Left colon (tissue), 2 donors: ENCODE data around the gene HOXD4. TPM values are rescaled to one million over a fixed set of nuclear protein-coding genes. Genes with fewer than 3 reads are reported as not detected.
A peak's percentile ranks its signal among the peaks of the same experiment; 100 is the strongest.

Experiments used
- ATAC-seq: fragments of 200-7000 bp; cut with Tn5 transposase; one replicate; pipeline ENCODE4 v1.9.1; 2020; ENCODE audit warnings: mild to moderate bottlenecking, moderate library complexity
- DNase-seq, 2 donors: peaks; one replicate each; pipeline ENCODE4 v3.0.0-alpha.2; 2020
- intact Hi-C, 2 donors: fragments of 100-400 bp; cut with DNase I in 1 of 2; cut with micrococcal nuclease in 1 of 2; formaldehyde crosslinking; loops; one replicate each; pipeline versions ENCODE4 v1.11.2 to v1.14.0; 2022; cut with DNase I, micrococcal nuclease
- total RNA-seq, 2 donors: library from RNA; stranded (reverse); fragmentation: NEBNext Ultra II Directional; extraction: Animal tissue kit (Norgen Biotek cat#: 25700); gene quantifications; one replicate each; pipeline ENCODE4 v1.2.1, GENCODE V29; 2021
- donor health status: DM: no; HTN: no; CAD: no.
- donor health status: DM: yes; HTN: yes; CAD: no.

The HOXD4 gene
- total RNA-seq, 2 donors from 2014 or later = 3.8 to 9.7 TPM

- intact Hi-C loops = no loop called here
- ATAC-seq = no peak
- no peak for DNase-seq
These were observed 10.7 kb downstream of the HOXD4 start for GRCh38 chr2:176161825-176162626.

- peak; percentile 60 for ATAC-seq
- intact Hi-C loops = no loop called here
- DNase-seq = no peak
These were observed 11.7 kb downstream of the HOXD4 start for GRCh38 chr2:176162911-176163671.

DNA sequence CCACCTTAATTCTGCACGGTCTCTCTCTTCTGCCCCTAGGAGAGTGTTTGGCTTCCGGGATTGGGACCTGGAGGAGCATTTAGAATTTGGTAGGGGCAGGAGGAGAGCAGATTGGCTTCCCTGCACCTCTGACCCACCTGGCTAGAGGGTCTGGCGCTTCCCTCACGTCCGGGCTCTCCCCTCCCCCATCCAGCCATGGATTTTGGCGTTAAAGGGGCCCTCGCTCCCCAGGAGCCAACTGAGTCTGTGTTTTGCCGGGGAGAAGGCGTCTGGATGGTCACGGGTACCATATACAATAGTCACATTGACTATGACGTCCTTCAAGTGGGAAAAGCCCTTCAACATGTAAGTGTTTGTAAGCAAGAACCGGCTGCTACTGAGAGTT is 12.3 kb downstream of the HOXD4 start:
- intact Hi-C loops = no loop called here
- ATAC-seq = no peak
- DNase-seq = no peak

GRCh38 chr2:176164201-176164600 is 12.9 kb downstream of the HOXD4 start:
- no peak for ATAC-seq
- DNase-seq = no peak
- intact Hi-C loops = no loop called here

- DNase-seq (no peak), ATAC-seq (no peak)
- intact Hi-C loops = no loop called here
These were observed 13.4 kb downstream of the HOXD4 start for GRCh38 chr2:176164611-176165369.

DNA sequence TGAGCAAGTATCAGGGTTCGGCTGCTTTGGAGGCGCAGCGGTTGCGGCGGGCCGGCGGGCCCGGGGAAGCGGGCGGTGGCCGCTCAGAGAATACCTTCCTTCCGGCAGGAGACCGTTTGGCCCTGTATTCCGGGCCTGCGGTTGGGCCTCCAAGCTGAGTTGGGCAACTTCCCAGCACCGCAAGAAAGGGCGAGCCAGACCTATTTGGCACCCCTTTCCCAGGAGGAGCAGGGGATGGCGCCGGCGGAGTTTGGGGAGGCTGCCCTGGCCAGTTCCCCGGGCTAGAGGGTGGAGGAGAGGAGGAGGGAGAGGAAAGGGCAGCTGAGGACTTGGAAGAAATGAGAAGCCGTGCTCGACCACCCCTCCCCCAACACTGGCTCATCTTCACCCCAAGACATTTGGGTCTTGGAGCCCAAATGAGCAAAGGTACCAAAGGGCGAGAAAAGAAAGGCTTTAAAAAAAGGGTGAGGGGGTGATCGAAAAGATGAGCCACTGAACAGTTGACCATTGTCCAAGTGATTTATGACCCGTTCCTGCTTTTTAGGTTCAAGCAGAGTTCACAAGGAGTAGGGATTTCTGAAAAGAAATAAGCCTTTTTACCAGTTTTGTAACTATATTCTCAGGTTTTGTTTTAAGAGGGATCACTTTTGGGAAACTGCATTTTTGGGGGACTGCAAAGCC is 14.2 kb downstream of the HOXD4 start:
- intact Hi-C loops = no loop called here
- ATAC-seq (no peak), DNase-seq (no peak)

GRCh38 chr2:176166272-176166671 is 14.9 kb downstream of the HOXD4 start:
- ATAC-seq (no peak), DNase-seq (no peak)
- intact Hi-C loops = no loop called here

DNA sequence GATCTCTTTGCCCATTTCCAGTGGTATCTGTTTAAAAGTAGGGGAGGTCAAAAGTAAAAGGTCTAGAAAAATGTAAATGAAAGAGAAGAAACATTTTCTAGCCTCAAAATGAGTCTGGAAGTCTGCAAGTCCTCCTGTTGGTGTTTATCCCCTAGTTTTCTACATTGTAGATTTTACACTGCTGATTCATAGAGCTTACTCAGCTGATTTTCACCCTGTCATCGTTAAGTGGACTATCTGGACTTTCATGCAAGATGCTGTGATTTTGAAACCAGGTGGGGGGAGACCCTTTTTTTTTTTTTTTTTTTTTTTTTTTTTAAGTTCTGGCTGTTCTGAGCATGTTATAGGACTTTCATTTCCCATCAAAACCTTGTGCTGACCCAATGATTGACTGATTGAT is 16.0 kb downstream of the HOXD4 start:
- intact Hi-C loops = no loop called here
- ATAC-seq (no peak), DNase-seq (no peak)

DNA sequence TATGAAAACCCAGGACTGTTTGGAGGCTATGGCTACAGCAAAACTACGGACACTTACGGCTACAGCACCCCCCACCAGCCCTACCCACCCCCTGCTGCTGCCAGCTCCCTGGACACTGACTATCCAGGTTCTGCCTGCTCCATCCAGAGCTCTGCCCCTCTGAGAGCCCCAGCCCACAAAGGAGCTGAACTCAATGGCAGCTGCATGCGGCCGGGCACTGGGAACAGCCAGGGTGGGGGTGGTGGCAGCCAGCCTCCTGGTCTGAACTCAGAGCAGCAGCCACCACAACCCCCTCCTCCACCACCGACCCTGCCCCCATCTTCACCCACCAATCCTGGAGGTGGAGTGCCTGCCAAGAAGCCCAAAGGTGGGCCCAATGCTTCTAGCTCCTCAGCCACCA is 17.8 kb downstream of the HOXD4 start:
- intact Hi-C loops = no loop called here
- no peak for ATAC-seq

GRCh38 chr2:176169711-176170110 is 18.4 kb downstream of the HOXD4 start:
- no peak for ATAC-seq
- DNase-seq = no peak
- intact Hi-C loops = no loop called here

More for the DNA sequence above, 17.8 kb downstream of the HOXD4 start:
- DNase-seq = no peak

DNA sequence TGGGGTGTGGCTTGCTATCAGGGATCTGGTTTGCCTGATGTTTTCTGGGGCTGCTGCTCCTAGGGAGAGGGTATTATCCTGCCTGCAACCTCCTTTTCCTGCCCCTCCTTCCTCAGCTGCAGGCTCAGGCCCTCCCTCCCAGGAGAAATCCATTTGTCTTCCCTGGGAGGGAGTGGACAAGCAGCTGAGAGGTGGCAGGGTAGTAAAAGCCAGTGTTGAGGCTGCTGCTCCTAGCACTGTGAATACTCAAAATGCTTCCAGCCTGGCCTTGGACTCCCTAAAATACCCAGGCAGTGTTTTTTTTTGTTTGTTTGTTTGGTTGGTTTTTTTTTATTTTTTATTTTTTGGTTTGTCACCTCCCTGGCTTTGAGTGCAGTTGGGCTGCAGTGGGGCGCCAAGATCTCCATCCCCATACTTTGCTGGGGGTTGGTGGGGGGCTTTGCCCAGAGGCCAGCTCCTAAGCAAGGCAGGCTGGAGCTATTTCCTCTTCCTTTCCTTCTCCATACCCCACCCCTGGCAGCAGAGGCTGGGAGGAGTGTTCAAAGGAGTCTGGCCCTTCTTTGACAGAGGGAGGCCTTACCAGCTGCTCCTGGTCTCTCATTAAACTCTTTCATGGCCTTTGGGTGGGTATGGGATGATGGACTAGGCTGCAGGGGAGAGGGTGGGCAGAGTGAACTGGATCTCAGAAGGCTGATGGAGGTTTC is 19.4 kb downstream of the HOXD4 start:
- peak; percentile 55 for ATAC-seq
- DNase-seq = peak; percentile 8 to 17
- intact Hi-C loops = no loop called here

DNA sequence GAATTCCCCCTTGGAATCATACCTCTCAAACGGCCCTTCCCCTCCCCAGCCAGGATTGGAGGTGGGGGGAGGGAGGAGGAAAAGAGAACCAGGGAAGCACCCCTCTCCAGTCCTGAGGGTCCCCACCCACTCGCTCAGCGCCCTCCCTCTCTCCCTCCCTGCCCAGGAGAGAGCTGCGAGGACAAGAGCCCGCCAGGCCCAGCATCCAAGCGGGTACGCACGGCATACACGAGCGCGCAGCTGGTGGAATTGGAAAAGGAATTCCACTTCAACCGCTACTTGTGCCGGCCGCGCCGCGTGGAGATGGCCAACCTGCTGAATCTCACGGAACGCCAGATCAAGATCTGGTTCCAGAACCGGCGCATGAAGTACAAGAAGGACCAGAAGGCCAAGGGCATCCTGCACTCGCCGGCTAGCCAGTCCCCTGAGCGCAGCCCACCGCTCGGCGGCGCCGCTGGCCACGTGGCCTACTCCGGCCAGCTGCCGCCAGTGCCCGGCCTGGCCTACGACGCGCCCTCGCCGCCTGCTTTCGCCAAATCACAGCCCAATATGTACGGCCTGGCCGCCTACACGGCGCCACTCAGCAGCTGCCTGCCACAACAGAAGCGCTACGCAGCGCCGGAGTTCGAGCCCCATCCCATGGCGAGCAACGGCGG is 20.1 kb downstream of the HOXD4 start:
- DNase-seq (peak in 1 of 2 donors; percentile 27), ATAC-seq (no peak)
- intact Hi-C loops = no loop called here

DNA sequence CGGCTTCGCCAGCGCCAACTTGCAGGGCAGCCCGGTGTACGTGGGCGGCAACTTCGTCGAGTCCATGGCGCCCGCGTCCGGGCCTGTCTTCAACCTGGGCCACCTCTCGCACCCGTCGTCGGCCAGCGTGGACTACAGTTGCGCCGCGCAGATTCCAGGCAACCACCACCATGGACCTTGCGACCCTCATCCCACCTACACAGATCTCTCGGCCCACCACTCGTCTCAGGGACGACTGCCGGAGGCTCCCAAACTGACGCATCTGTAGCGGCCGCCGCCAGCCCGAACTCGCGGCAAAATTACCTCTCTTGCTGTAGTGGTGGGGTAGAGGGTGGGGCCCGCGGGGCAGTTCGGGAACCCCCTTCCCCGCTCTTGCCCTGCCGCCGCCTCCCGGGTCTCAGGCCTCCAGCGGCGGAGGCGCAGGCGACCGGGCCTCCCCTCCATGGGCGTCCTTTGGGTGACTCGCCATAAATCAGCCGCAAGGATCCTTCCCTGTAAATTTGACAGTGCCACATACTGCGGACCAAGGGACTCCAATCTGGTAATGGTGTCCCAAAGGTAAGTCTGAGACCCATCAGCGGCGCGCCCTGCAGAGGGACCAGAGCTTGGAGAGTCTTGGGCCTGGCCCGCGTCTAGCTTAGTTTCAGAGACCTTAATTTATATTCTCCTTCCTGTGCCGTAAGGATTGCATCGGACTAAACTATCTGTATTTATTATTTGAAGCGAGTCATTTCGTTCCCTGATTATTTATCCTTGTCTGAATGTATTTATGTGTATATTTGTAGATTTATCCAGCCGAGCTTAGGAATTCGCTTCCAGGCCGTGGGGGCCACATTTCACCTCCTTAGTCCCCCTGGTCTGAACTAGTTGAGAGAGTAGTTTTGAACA is 20.9 kb downstream of the HOXD4 start:
- ATAC-seq = no peak
- intact Hi-C loops = no loop called here
- DNase-seq = peak in 1 of 2 donors; percentile 12

- intact Hi-C loops = no loop called here
- DNase-seq (no peak), ATAC-seq (no peak)
These were observed 21.7 kb downstream of the HOXD4 start for GRCh38 chr2:176172895-176173566.

GRCh38 chr2:176173567-176174381 is 22.4 kb downstream of the HOXD4 start:
- ATAC-seq = no peak
- no peak for DNase-seq
- intact Hi-C loops = no loop called here

DNA sequence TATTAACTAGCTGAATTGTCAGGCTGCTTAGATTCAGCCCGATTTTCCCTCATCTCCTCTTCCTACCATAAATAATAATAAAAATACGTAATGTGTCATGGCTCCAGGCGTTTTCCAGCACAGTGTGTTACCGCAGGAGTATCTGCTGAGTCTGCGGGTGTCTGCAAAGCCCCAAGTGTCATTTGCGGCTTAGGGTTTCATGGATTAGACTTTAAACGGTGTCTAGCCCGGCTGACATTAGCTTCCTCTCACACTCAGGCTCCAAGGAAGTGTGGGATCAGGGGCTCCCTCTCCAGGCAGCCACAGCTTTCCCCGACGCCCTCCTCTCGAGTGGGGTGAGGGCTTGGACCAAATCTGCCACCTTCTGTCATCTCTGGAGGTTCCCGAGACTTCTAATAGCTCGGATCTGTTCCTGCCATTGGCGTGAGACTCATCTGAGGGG is 23.1 kb downstream of the HOXD4 start:
- ATAC-seq (peak; percentile 31), DNase-seq (no peak)
- intact Hi-C loops = no loop called here
